HepG2 (cell line): ENCODE results near the gene ACADSB. TPM values are rescaled to one million over a fixed set of nuclear protein-coding genes. Genes with fewer than 3 reads are reported as not detected.

ENCODE experiments used
- ATAC-seq: fragments of 200-7000 bp; cut with Tn5 transposase; 3 replicates; pipeline ENCODE4 v1.9.1; 2020; ENCODE audit warnings: mild to moderate bottlenecking, moderate library complexity
- BruUV-seq: library from RNA; stranded (reverse); fragments of 400-500 nt; replicated peaks from 2 replicates; lab custom pipeline; 2021; lab: Mats Ljungman, UMichigan
- CTCF ChIA-PET: fragments of 300-600 bp; formaldehyde crosslinking; extraction: SDS; loops from one replicate; lab custom pipeline; 2021; ENCODE audit warnings: low total read pairs, inconsistent platforms, low intra/inter-chr PET ratio; lab: Yijun Ruan, JAX
- POLR2A ChIA-PET: fragments of 350-600 bp; sonication (Branson Sonifier 250); formaldehyde crosslinking; loops from one replicate; lab custom pipeline; 2020; ENCODE audit warnings: antibody characterized with exemption, inconsistent platforms; lab: Yijun Ruan, JAX
- DNase-seq: peaks from one replicate; pipeline ENCODE4 v3.0.0-alpha.2; 2015; ENCODE audit warnings: low spot score
- FAIRE-seq: peaks from 3 replicates; lab custom pipeline; 2011; peaks lifted over from hg19 to GRCh38; lab: Jason Lieb, UNC
- H2AFZ ChIP-seq: one replicate; pipeline ENCODE4 v1.6.1; 2011; ENCODE audit warnings: low read length, inconsistent platforms
- H3K27ac ChIP-seq: fragments of 300-600 bp; 3 replicates; pipeline ENCODE4 v1.8.0; 2011; ENCODE audit warnings: mixed run types, mild to moderate bottlenecking, mixed read lengths, low read length, inconsistent platforms; ENCODE audit not compliant: insufficient read depth; ENCODE audit errors: extremely low read length
- H3K27me3 ChIP-seq, 2 experiments: fragments of 200-600 bp in 1 of 2; 2 replicates in 1 of 2; 3 replicates in 1 of 2; pipeline versions ENCODE4 v1.6.0 to v1.8.0; 2011; ENCODE audit warnings: low read length in 2 of 2, mild to moderate bottlenecking in 2 of 2, moderate library complexity in 2 of 2, inconsistent platforms in 1 of 2; ENCODE audit not compliant: insufficient read depth in 2 of 2, control insufficient read depth in 1 of 2
- H3K36me3 ChIP-seq, 2 experiments: fragments of 200-600 bp in 1 of 2; replicated peaks in 1 of 2; 2 replicates in 1 of 2; 3 replicates in 1 of 2; pipeline versions ENCODE4 v1.5.1 to v1.8.0; 2011; ENCODE audit warnings: low read length in 2 of 2, inconsistent platforms in 1 of 2; ENCODE audit not compliant: insufficient read depth in 2 of 2, control insufficient read depth in 1 of 2
- H3K4me1 ChIP-seq: 2 replicates; pipeline ENCODE4 v1.5.1; 2012; ENCODE audit warnings: low read length, inconsistent platforms; ENCODE audit not compliant: insufficient read depth
- H3K4me2 ChIP-seq: 2 replicates; pipeline ENCODE4 v1.6.0; 2011; ENCODE audit warnings: low read depth, low read length, inconsistent platforms
- H3K4me3 ChIP-seq, 3 experiments: fragments of 200-600 bp in 1 of 3; sonication (generic), shearing (Covaris generic) in 1 of 3; replicated peaks in 1 of 3; 2 replicates each; pipeline ENCODE4 v1.5.1; 2011 to 2016; ENCODE audit warnings: low read length in 3 of 3, inconsistent platforms in 2 of 3, low read depth in 2 of 3, mild to moderate bottlenecking in 2 of 3, control low read depth in 1 of 3, mixed read lengths in 1 of 3; ENCODE audit not compliant: insufficient read depth in 1 of 3
- H3K79me2 ChIP-seq: one replicate; pipeline ENCODE4 v1.6.1; 2011; ENCODE audit warnings: low read length, inconsistent platforms; ENCODE audit not compliant: insufficient read depth
- H3K9ac ChIP-seq: 2 replicates; pipeline ENCODE4 v1.6.0; 2011; ENCODE audit warnings: mild to moderate bottlenecking, low read depth, low read length, inconsistent platforms; ENCODE audit not compliant: insufficient read depth
- H3K9me3 ChIP-seq: 2 replicates; pipeline ENCODE4 v1.5.1; 2012; ENCODE audit warnings: mild to moderate bottlenecking, low read length
- H4K20me1 ChIP-seq: 2 replicates; pipeline ENCODE4 v1.6.0; 2011; ENCODE audit warnings: inconsistent platforms, mild to moderate bottlenecking, low read length, moderate library complexity; ENCODE audit not compliant: insufficient read depth
- MLXIP ChIP-seq: sonication (generic); formaldehyde crosslinking; IDR thresholded peaks from 2 replicates; pipeline ENCODE4 v1.9.0; 2021; ENCODE audit warnings: missing genetic modification reagents, borderline replicate concordance
- SAP130 ChIP-seq: IDR thresholded peaks from 2 replicates; pipeline ENCODE4 v1.6.1; 2016; ENCODE audit warnings: low read depth
- THAP8 ChIP-seq: sonication (generic); formaldehyde crosslinking; IDR thresholded peaks from 2 replicates; pipeline ENCODE4 v1.5.1; 2020; ENCODE audit warnings: missing genetic modification reagents, mild to moderate bottlenecking, borderline replicate concordance
- in situ Hi-C: cut with HindIII; loops from 2 replicates; pipeline ENCODE4 v1.10.0; 2017; ENCODE audit warnings: low pct_unique_long_range_greater_than_20kb; ENCODE audit not compliant: extremely low pct_ligation_motif_present
- intact Hi-C: fragments of 100-400 bp; cut with micrococcal nuclease; formaldehyde crosslinking; loops from one replicate; pipeline ENCODE4 v1.10.0; 2022; ENCODE audit not compliant: unreplicated experiment
- polyA plus RNA-seq, 8 experiments: library from polyadenylated mRNA; depleted of rRNA in 3 of 8; stranded (reverse) in 7 of 8; unstranded in 1 of 8; fragments of >200 nt; fragmentation: Illumina TruSeq in 4 of 8; extraction: Trizol in 4 of 8; gene quantifications; 2 replicates each; pipeline versions ENCODE4 v1.2.1 to v1.2.3, GENCODE V29; 2011 to 2016; ENCODE audit warnings: low read depth in 4 of 8, missing spikeins in 1 of 8, mixed read lengths in 1 of 8; ENCODE audit not compliant: insufficient read depth in 1 of 8
- total RNA-seq, 5 experiments: library from RNA; depleted of rRNA; stranded (reverse); fragments of >200 nt; fragmentation: Illumina TruSeq; extraction: Trizol; gene quantifications; 2 replicates each; pipeline ENCODE4 v1.2.3, GENCODE V29; 2016; ENCODE audit warnings: low read depth in 1 of 5
- TF ChIP-seq, protein P1 (sequence below): sonication (generic); formaldehyde crosslinking; IDR thresholded peaks from 2 replicates; pipeline ENCODE4 v1.4.0; 2020; ENCODE audit warnings: missing genetic modification reagents

The ACADSB gene
- total and polyA plus RNA-seq, 2 of the 13 experiments (the other 11 are each of a cell fraction or from before 2014, with no cell fraction given) = 80.0 to 87.6 TPM

- TF ChIP-seq, protein P1, sequence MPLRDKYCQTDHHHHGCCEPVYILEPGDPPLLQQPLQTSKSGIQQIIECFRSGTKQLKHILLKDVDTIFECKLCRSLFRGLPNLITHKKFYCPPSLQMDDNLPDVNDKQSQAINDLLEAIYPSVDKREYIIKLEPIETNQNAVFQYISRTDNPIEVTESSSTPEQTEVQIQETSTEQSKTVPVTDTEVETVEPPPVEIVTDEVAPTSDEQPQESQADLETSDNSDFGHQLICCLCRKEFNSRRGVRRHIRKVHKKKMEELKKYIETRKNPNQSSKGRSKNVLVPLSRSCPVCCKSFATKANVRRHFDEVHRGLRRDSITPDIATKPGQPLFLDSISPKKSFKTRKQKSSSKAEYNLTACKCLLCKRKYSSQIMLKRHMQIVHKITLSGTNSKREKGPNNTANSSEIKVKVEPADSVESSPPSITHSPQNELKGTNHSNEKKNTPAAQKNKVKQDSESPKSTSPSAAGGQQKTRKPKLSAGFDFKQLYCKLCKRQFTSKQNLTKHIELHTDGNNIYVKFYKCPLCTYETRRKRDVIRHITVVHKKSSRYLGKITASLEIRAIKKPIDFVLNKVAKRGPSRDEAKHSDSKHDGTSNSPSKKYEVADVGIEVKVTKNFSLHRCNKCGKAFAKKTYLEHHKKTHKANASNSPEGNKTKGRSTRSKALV = no peak
Measured at GRCh38 chr10:122962405-122962804, 46.4 kb upstream of the ACADSB start (continued).

- Histone ChIP-seq H4K20me1 (no peaks in the 10 kb centered on the region), H3K27me3 (no peaks in the 10 kb centered on the region), H3K9ac (no peak overlapping the region), H2AFZ (no peak overlapping the region), H3K4me2 (no peak overlapping the region), H3K36me3 (no peaks in the 10 kb centered on the region; a peak in 1 of 5 replicates), H3K9me3 (peaks cover 50% of the 10 kb centered on the region), H3K27ac (no peak overlapping the region), H3K4me1 (peaks cover 19% of the 10 kb centered on the region), H3K4me3 (no peak overlapping the region), H3K79me2 (no peaks in the 10 kb centered on the region)
- TF ChIP-seq MLXIP (CRISPR knock-in tag) (no peak), THAP8 (CRISPR knock-in tag) (no peak), SAP130 (no peak)
- ATAC-seq (no peak), FAIRE-seq (no peak), DNase-seq (no peak)
- in situ Hi-C loops = no loop called here
- ChIA-PET POLR2A (no interaction called here), CTCF (no interaction called here)
- intact Hi-C loops = no loop called here
- BruUV-seq = no TSS peak
Measured at GRCh38 chr10:122966879-122967278, 41.9 kb upstream of the ACADSB start.
